HG03558 (cell line): ENCODE results near the gene KPNA1.
A peak's percentile ranks its signal among the peaks of the same experiment; 100 is the strongest.

Experiments
- ATAC-seq: cut with Tn5 transposase; IDR thresholded peaks from one replicate; pipeline ENCODE4 v1.9.1; 2021; ENCODE audit warnings: moderate number of reproducible peaks; ENCODE audit not compliant: unreplicated experiment; ENCODE audit errors: extremely low read depth

The KPNA1 gene

GRCh38 chr3:122391681-122392446 lies 122.9 kb downstream of the KPNA1 start:
- ATAC-seq: no peak

GRCh38 chr3:122390665-122391064 lies 124.1 kb downstream of the KPNA1 start:
- no peak for ATAC-seq

GRCh38 chr3:122389892-122390291 lies 124.8 kb downstream of the KPNA1 start:
- no peak for ATAC-seq

DNA sequence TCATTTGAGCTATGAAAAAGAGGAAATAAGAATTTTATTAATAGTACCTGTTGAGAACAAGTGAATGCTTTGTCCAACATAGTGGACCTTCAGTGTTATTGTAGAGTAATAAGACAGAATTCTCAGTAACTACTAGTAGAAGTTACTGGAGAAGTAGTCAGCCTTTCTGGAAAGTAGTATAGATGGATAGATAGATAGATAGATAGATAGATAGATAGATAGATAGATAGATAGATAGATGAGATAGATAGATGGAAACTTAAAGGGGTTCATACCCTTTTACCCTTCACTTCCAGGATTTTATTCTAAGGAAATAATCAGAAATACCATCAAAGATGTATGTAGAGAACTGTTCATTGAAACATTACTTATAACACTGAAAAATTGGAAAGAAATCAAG lies 125.5 kb downstream of the KPNA1 start:
- no peak for ATAC-seq

DNA sequence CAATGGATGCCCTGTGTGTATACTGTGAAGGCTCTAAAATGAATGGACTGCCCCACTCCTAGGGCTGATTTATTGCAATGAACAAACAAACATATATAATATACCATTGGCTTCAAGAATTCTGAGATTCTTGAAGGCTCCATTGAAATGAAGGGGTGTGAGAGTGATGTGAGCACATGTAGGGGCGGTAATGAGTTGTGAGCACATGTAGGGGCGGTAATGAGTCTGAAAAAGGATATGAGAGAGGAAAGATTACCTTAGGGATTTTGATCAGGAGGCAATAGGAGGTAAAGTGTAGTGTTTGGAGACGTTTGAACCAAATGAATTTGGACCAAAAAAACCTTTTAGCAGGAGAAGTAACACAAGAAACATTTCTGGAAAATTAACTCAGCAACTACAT lies 127.0 kb downstream of the KPNA1 start:
- ATAC-seq: no peak

DNA sequence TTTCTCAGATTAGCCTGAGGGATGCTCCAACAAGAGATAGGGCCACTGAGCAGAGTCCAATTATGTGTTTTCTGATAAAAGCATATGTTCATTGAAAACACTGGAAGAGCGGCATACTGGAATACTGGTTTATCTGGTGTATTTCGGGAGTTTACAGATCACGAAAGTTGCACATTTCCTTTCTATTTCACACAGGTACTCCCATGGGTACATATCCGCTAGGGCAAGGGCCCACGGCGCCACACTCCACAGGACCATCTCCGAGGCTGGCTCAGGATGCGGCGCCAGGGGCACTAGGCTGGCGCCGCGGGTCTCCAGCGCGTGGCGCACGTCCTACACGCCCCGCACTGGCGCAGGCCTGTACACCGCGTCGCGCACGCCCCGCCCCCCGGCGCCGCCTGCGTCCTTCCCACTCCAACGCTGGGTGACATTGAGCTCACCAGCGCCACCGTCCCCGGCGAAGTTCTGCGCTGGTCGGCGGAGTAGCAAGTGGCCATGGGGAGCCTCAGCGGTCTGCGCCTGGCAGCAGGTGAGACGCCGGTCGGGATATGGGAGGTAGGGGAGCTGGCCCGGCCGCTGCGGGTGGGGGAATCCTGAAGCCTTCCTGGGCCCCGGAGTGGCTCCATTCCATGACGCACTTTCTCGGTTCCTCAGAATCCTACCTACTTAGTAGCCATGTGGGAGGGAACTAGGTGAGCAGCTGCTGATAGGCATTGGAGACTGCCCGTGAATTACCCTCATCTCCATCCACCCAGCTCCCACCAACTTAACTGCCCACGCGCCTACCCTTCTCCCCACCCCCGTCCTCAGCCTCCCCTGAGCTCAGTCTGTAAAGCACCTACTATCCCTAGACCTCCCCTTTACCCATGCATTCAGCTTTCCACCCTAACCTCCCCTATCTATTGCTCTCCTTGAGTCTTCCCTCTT lies 130.7 kb downstream of the KPNA1 start, which contains the start of gene FAM162A:
FAM162A (plus strand) TSS at position 412 of the 927 bp plus-strand sequence; CDS start at position 496, 84 bp downstream.
- ATAC-seq: peak; percentile 80

GRCh38 chr3:122382888-122383666 lies 131.7 kb downstream of the KPNA1 start, which contains the start of gene MIX23:
Gene MIX23, minus strand, starts transcription at chr3:122383231. Its CDS starts 7 bp downstream, at chr3:122383224.
- ATAC-seq: no peak

DNA sequence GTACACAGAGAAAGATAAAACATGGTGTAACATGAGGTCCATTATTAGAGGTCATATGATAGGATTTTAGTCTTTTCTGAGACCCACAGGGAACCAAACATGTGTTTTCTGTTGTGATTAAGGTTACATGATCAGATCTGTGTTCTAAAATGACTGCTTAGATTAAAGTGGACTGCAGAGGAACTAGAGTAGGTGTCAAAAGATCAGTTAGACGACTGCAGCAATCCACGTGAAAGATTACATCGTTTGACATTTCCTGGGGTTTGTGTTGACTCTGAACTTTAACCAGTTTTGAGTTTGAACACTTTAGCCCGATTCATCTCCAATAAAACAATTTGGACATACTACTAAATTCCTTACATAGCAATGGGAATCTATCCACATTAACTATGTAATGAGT lies 136.8 kb downstream of the KPNA1 start:
- ATAC-seq: no peak

DNA sequence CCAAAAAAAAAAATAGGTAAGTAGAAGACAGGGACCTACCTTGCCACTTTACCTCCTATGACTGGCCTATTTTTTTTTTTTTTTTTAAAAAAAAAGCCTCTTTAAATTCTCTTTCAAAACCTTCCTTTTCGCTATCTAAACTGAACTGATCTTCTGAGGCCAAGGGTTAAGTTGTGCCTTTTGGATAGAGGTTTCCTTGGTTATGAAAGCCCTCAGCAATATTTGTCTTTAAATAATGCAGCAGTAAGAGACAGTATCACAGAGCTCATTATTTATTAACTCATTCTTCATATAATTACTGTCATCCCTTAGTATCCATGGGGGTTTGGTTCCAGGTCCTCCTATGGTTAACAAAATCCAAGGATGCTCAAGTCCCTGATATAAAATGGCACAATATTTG lies 140.7 kb downstream of the KPNA1 start:
- ATAC-seq: no peak
